SK-N-SH (cell line): Measurements from ENCODE around the gene POLR1A. TPM values are rescaled to one million over a fixed set of nuclear protein-coding genes. Genes with fewer than 3 reads are reported as not detected.

Source experiments
- CTCF ChIA-PET: fragments of 300-600, 350-600 bp; formaldehyde crosslinking; extraction: SDS; loops from one replicate; lab custom pipeline; 2021; lab: Yijun Ruan, JAX
- POLR2A ChIA-PET: fragments of 350-600 bp; sonication (Branson Sonifier 250); formaldehyde crosslinking; extraction: SDS; loops from one replicate; lab custom pipeline; 2020; ENCODE audit warnings: antibody characterized with exemption, inconsistent platforms; lab: Yijun Ruan, JAX
- DNase-seq: peaks from one replicate; pipeline ENCODE4 v3.0.0; 2012
- H2AFZ ChIP-seq: fragments of 200-600 bp; sonication (generic); 2 replicates; pipeline ENCODE4 v1.8.1; 2016; ENCODE audit warnings: antibody characterized with exemption, mild to moderate bottlenecking, low read depth
- H3F3A ChIP-seq: fragments of 200-600 bp; sonication (generic); replicated peaks from 2 replicates; pipeline ENCODE3; 2016; ENCODE audit warnings: antibody characterized with exemption, mild to moderate bottlenecking; ENCODE audit not compliant: insufficient read depth
- H3K27ac ChIP-seq, 2 experiments: fragments of 200-500 bp in 1 of 2; fragments of 200-600 bp in 1 of 2; sonication (Bioruptor generic) in 1 of 2; sonication (generic), shearing (Covaris generic) in 1 of 2; 2 replicates each; pipeline versions ENCODE4 v1.5.1 to v1.6.1; 2014 to 2016; ENCODE audit warnings: low read depth in 2 of 2, inconsistent platforms in 1 of 2, low read length in 1 of 2, mild to moderate bottlenecking in 1 of 2, mixed read lengths in 1 of 2
- H3K27me3 ChIP-seq: fragments of 200-600 bp; sonication (generic), shearing (Covaris generic); 2 replicates; pipeline ENCODE4 v1.6.1; 2016; ENCODE audit warnings: mixed run types; ENCODE audit not compliant: insufficient read depth
- H3K36me3 ChIP-seq, 2 experiments: fragments of 200-500 bp in 1 of 2; fragments of 200-600 bp in 1 of 2; sonication (Bioruptor generic) in 1 of 2; sonication (generic) in 1 of 2; replicated peaks in 1 of 2; 2 replicates each; pipeline versions ENCODE3 to v1.5.1; 2014 to 2016; ENCODE audit warnings: low read length in 1 of 2, mild to moderate bottlenecking in 1 of 2; ENCODE audit not compliant: insufficient read depth in 2 of 2, control insufficient read depth in 1 of 2
- H3K4me1 ChIP-seq, 2 experiments: fragments of 200-500 bp in 1 of 2; fragments of 200-600 bp in 1 of 2; sonication (Bioruptor generic) in 1 of 2; sonication (generic), shearing (Covaris generic) in 1 of 2; 2 replicates each; pipeline versions ENCODE4 v1.5.1 to v1.6.1; 2014 to 2016; ENCODE audit warnings: low read depth in 1 of 2, low read length in 1 of 2, mixed run types in 1 of 2; ENCODE audit not compliant: insufficient read depth in 2 of 2, control insufficient read depth in 1 of 2
- H3K4me2 ChIP-seq: fragments of 200-600 bp; sonication (generic), shearing (Covaris generic); 2 replicates; pipeline ENCODE4 v1.6.1; 2017; ENCODE audit warnings: mixed run types
- H3K4me3 ChIP-seq, 2 experiments: fragments of 200-500 bp in 1 of 2; fragments of 200-600 bp in 1 of 2; sonication (Bioruptor generic) in 1 of 2; sonication (generic), shearing (Covaris generic) in 1 of 2; 2 replicates each; pipeline versions ENCODE4 v1.5.1 to v1.8.1; 2014 to 2016; ENCODE audit warnings: low read depth in 2 of 2, inconsistent platforms in 1 of 2, low read length in 1 of 2, mild to moderate bottlenecking in 1 of 2, mixed read lengths in 1 of 2, moderate library complexity in 1 of 2
- H3K79me2 ChIP-seq: fragments of 200-600 bp; sonication (generic); 2 replicates; pipeline ENCODE4 v1.8.1; 2017; ENCODE audit warnings: mild to moderate bottlenecking; ENCODE audit not compliant: insufficient read depth
- H3K9ac ChIP-seq: fragments of 200-600 bp; sonication (generic); 2 replicates; pipeline ENCODE4 v1.6.1; 2017; ENCODE audit warnings: mixed run types
- H3K9me2 ChIP-seq: fragments of 200-600 bp; sonication (generic); 2 replicates; pipeline ENCODE4 v1.6.1; 2017; ENCODE audit warnings: mixed run types
- H3K9me3 ChIP-seq: fragments of 200-600 bp; sonication (generic); 2 replicates; pipeline ENCODE4 v1.6.1; 2017; ENCODE audit warnings: mixed run types, mild to moderate bottlenecking, moderate library complexity
- H4K20me1 ChIP-seq: fragments of 200-600 bp; sonication (generic); 2 replicates; pipeline ENCODE4 v1.6.1; 2017; ENCODE audit warnings: mild to moderate bottlenecking, mixed run types; ENCODE audit not compliant: insufficient read depth
- CHD2 ChIP-seq: fragments of 150-350 bp; IDR thresholded peaks from 2 replicates; pipeline ENCODE4 v1.6.1; 2018; ENCODE audit warnings: low read length; ENCODE audit not compliant: partially characterized antibody
- CTCF ChIP-seq: fragments of 200-600 bp; sonication (generic); IDR thresholded peaks from 2 replicates; pipeline ENCODE4 v1.6.1; 2017; ENCODE audit warnings: antibody characterized with exemption, mild to moderate bottlenecking, moderate library complexity
- EZH2phosphoT487 ChIP-seq: fragments of 200-600 bp; sonication (generic); IDR thresholded peaks from 2 replicates; pipeline ENCODE4 v1.6.1; 2017; ENCODE audit warnings: low read depth, mixed run types, mild to moderate bottlenecking, antibody characterized with exemption, moderate library complexity, borderline replicate concordance
- FOSL2 ChIP-seq: IDR thresholded peaks from 2 replicates; pipeline ENCODE4 v1.4.0; 2012; ENCODE audit warnings: low read depth, mild to moderate bottlenecking, moderate library complexity, borderline replicate concordance
- FOXJ3 ChIP-seq: sonication (generic); formaldehyde crosslinking; IDR thresholded peaks from 2 replicates; pipeline ENCODE4 v1.5.1; 2020; ENCODE audit warnings: mild to moderate bottlenecking, missing genetic modification reagents
- FOXM1 ChIP-seq: IDR thresholded peaks from 2 replicates; pipeline ENCODE4 v1.4.0; 2012; ENCODE audit warnings: low read depth, mild to moderate bottlenecking
- GABPA ChIP-seq: IDR thresholded peaks from 2 replicates; pipeline ENCODE4 v1.4.0; 2012; ENCODE audit warnings: low read depth, mild to moderate bottlenecking
- JUND ChIP-seq: IDR thresholded peaks from 2 replicates; pipeline ENCODE4 v1.4.0; 2012
- MEF2A ChIP-seq: IDR thresholded peaks from 2 replicates; pipeline ENCODE4 v1.4.0; 2012; ENCODE audit warnings: low read depth, borderline replicate concordance
- NRF1 ChIP-seq: IDR thresholded peaks from 2 replicates; pipeline ENCODE4 v1.6.1; 2012; ENCODE audit warnings: low read depth, mild to moderate bottlenecking, low read length
- RAD21 ChIP-seq: IDR thresholded peaks from 2 replicates; pipeline ENCODE4 v1.6.1; 2012; ENCODE audit warnings: mild to moderate bottlenecking, low read length
- RCOR1 ChIP-seq: fragments of 150-350 bp; IDR thresholded peaks from 2 replicates; pipeline ENCODE4 v1.6.1; 2017; ENCODE audit warnings: antibody characterized with exemption, low read length
- SIN3A ChIP-seq: IDR thresholded peaks from 2 replicates; pipeline ENCODE4 v1.6.1; 2012; ENCODE audit warnings: low read depth, mild to moderate bottlenecking, low read length, moderate library complexity, borderline replicate concordance
- TAF1 ChIP-seq: IDR thresholded peaks from 2 replicates; pipeline ENCODE4 v1.6.1; 2012; ENCODE audit warnings: low read depth, mild to moderate bottlenecking, low read length, moderate library complexity, borderline replicate concordance
- TCF12 ChIP-seq: IDR thresholded peaks from 2 replicates; pipeline ENCODE4 v1.4.0; 2012
- TEAD4 ChIP-seq: IDR thresholded peaks from 2 replicates; pipeline ENCODE4 v1.4.0; 2012; ENCODE audit warnings: mild to moderate bottlenecking, borderline replicate concordance; ENCODE audit not compliant: insufficient read depth
- YY1 ChIP-seq: IDR thresholded peaks from 2 replicates; pipeline ENCODE4 v1.4.0; 2012; ENCODE audit warnings: low read depth, mild to moderate bottlenecking
- WGBS: methylation state at CpG from one replicate; pipeline ENCODE4 v1.1.6; 2017; ENCODE audit warnings: low lambda C conversion rate; 5-methylcytosine and 5-hydroxymethylcytosine counted together
- polyA plus RNA-seq, 3 experiments: library from polyadenylated mRNA; depleted of rRNA; stranded (reverse); fragments of >200 nt; gene quantifications; 2 replicates each; pipeline ENCODE4 v1.2.3, GENCODE V29; 2012
- TF ChIP-seq, protein P1 (sequence below): IDR thresholded peaks from 2 replicates; pipeline ENCODE4 v1.4.0; 2012; ENCODE audit warnings: low read depth, borderline replicate concordance
- TF ChIP-seq, protein P2 (sequence below): fragments of 150-350 bp; IDR thresholded peaks from 2 replicates; pipeline ENCODE4 v1.6.1; 2017; ENCODE audit warnings: antibody characterized with exemption, low read length, low read depth, borderline replicate concordance
- TF ChIP-seq, protein P3 (sequence below): IDR thresholded peaks from 2 replicates; pipeline ENCODE4 v1.4.0; 2012; ENCODE audit warnings: low read depth

The POLR1A gene
- polyA plus RNA-seq, 1 of the 3 experiments (the other 2 are of a cell fraction), result 6.1 TPM

DNA sequence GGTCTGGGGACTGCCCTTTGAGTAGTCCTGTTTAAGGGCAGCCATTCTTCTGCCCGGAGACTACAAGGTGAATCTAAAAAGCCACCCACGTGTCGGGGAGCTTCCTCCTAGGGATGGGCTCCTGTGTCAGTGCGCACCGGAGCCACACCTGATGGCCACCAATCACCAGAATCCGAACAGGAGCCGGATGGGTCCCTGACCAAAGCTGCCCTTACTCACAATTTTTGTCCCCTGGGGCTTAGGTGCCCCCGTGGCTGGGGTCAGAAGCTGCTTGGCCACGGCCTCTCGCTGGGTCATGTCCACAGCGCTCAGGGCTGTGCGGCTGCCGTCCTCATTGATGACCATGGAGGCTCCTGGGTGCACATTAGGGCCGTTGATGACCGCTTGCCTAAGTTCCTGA, 30.9 kb downstream of the POLR1A start:
- Histone ChIP-seq H3K9me3 (no peaks in the 10 kb centered on the region), H3K4me2 (no peak overlapping the region), H3K9ac (no peak overlapping the region), H2AFZ (no peak overlapping the region), H3K4me3 (no peak overlapping the region), H3K27me3 (no peaks in the 10 kb centered on the region), H3K4me1 (peaks cover 0 to 8% of the 10 kb centered on the region in 2 experiments; a peak in 1 of 4 replicates), H3K9me2 (no peaks in the 10 kb centered on the region), H3K36me3 (peaks cover 40 to 61% of the 10 kb centered on the region in 2 experiments), H4K20me1 (no peaks in the 10 kb centered on the region), H3K27ac (no peak overlapping the region), H3K79me2 (no peaks in the 10 kb centered on the region), H3F3A (no peaks in the 10 kb centered on the region)
- TF ChIP-seq TCF12, result no peak
- TF ChIP-seq, protein P1, sequence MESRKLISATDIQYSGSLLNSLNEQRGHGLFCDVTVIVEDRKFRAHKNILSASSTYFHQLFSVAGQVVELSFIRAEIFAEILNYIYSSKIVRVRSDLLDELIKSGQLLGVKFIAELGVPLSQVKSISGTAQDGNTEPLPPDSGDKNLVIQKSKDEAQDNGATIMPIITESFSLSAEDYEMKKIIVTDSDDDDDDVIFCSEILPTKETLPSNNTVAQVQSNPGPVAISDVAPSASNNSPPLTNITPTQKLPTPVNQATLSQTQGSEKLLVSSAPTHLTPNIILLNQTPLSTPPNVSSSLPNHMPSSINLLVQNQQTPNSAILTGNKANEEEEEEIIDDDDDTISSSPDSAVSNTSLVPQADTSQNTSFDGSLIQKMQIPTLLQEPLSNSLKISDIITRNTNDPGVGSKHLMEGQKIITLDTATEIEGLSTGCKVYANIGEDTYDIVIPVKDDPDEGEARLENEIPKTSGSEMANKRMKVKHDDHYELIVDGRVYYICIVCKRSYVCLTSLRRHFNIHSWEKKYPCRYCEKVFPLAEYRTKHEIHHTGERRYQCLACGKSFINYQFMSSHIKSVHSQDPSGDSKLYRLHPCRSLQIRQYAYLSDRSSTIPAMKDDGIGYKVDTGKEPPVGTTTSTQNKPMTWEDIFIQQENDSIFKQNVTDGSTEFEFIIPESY, result no peak
- TF ChIP-seq CHD2, result no peak
- TF ChIP-seq FOXM1, result no peak
- no peak for TF ChIP-seq TEAD4
- TF ChIP-seq JUND, result no peak
- TF ChIP-seq MEF2A, result no peak
- TF ChIP-seq CTCF, result no peak
- no peak for TF ChIP-seq TAF1
- no peak for TF ChIP-seq NRF1
- TF ChIP-seq, protein P2, sequence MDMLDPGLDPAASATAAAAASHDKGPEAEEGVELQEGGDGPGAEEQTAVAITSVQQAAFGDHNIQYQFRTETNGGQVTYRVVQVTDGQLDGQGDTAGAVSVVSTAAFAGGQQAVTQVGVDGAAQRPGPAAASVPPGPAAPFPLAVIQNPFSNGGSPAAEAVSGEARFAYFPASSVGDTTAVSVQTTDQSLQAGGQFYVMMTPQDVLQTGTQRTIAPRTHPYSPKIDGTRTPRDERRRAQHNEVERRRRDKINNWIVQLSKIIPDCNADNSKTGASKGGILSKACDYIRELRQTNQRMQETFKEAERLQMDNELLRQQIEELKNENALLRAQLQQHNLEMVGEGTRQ, result no peak
- TF ChIP-seq GABPA, result no peak
- TF ChIP-seq, protein P3, sequence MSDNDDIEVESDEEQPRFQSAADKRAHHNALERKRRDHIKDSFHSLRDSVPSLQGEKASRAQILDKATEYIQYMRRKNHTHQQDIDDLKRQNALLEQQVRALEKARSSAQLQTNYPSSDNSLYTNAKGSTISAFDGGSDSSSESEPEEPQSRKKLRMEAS, result no peak
- ChIA-PET CTCF (interaction anchor here (0.8 to 2.4 kb wide), 4 partner anchors 186 to 1213 kb away, joined by 3 to 20 read pairs (median 4); no protein-coding TSS in a partner anchor), POLR2A (no interaction called here)
- DNase-seq, result no peak
- 97% methylated on average over 9 of the region's 15 CpGs for WGBS

- no peaks in the 10 kb centered on the region for H3K27me3 ChIP-seq
- H3K9me2 ChIP-seq, result no peaks in the 10 kb centered on the region
- no peaks in the 10 kb centered on the region for H3F3A ChIP-seq
- no peaks in the 10 kb centered on the region for H4K20me1 ChIP-seq
- H3K27ac ChIP-seq, result no peak overlapping the region
- H3K9me3 ChIP-seq, result no peaks in the 10 kb centered on the region
- no peak overlapping the region for H3K4me3 ChIP-seq
- DNase-seq, result no peak
- WGBS, result 45% methylated on average over 1 of the region's 3 CpGs
- no peak overlapping the region for H2AFZ ChIP-seq
- no peaks in the 10 kb centered on the region for H3K79me2 ChIP-seq
- H3K4me2 ChIP-seq, result no peak overlapping the region
- peaks cover 45 to 66% of the 10 kb centered on the region in 2 experiments for H3K36me3 ChIP-seq
- ChIA-PET POLR2A (no interaction called here), CTCF (interaction anchor here (0.8 to 2.4 kb wide), 3 partner anchors 185 to 1212 kb away, joined by 3 to 20 read pairs (median 4); no protein-coding TSS in a partner anchor)
- H3K4me1 ChIP-seq, result peaks cover 0 to 8% of the 10 kb centered on the region in 2 experiments; a peak in 1 of 4 replicates
- no peak overlapping the region for H3K9ac ChIP-seq
- TF ChIP-seq JUND (no peak), MEF2A (no peak), RCOR1 (no peak), YY1 (no peak), EZH2phosphoT487 (no peak), FOSL2 (no peak), SIN3A (no peak), FOXJ3 (no peak), CTCF (no peak), RAD21 (no peak)
- TF ChIP-seq, protein P2, result no peak
Observed at GRCh38 chr2:86074256-86074655, 31.4 kb downstream of the POLR1A start.
